ENCODE measurements around the gene NFILZ.

DNA sequence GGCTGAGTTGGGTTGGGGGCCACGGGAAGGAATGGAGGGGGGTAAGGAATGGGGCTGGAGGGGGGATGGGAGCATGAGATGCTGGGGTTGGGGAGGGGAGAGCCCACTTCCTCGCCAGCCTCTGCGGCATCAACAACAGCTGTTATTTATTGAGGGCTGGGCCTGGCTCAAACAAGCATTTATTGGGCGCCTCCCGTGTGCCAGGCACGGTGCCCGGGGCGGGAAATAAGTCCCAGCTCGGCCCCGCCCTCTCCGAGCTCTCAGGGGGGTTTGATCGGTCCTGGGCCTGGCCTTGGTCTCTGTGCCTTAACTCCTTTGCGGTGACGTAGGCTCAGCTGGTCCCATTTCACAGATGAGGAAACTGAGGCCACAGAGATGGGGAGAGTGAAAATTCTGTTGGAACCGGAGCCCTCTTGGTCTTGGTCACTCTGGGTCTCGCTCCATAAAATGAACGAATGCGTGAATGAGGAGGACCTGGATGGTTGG, 19.0 kb upstream of the NFILZ start:
- no peak for TF ChIP-seq POLR2A (IDR thresholded peaks at IDR 0.05)
- TF ChIP-seq, protein P1, sequence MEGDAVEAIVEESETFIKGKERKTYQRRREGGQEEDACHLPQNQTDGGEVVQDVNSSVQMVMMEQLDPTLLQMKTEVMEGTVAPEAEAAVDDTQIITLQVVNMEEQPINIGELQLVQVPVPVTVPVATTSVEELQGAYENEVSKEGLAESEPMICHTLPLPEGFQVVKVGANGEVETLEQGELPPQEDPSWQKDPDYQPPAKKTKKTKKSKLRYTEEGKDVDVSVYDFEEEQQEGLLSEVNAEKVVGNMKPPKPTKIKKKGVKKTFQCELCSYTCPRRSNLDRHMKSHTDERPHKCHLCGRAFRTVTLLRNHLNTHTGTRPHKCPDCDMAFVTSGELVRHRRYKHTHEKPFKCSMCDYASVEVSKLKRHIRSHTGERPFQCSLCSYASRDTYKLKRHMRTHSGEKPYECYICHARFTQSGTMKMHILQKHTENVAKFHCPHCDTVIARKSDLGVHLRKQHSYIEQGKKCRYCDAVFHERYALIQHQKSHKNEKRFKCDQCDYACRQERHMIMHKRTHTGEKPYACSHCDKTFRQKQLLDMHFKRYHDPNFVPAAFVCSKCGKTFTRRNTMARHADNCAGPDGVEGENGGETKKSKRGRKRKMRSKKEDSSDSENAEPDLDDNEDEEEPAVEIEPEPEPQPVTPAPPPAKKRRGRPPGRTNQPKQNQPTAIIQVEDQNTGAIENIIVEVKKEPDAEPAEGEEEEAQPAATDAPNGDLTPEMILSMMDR (IDR thresholded peaks at IDR 0.05) = no peak
- TF ChIP-seq POLR2AphosphoS5 (IDR thresholded peaks at IDR 0.05) = no peak
